EH (cell line): Measurements from ENCODE around the gene CLEC12A.
"Not testable (repeated sequence)": the region's sequence is repeated elsewhere in the genome, so short reads cannot be mapped to it uniquely, and the experiment has no call there.

Source experiments
- DNase-seq: peaks from one replicate; pipeline ENCODE4 v3.0.0-alpha.2; 2015; ENCODE audit warnings: low read depth

CLEC12A gene

GRCh38 chr12:9971181-9971580, at the start of gene CLEC12A:
Gene CLEC12A, plus strand, starts transcription at chr12:9971409. Its CDS starts 188 bp downstream, at chr12:9971597.
- no peak for DNase-seq

DNA sequence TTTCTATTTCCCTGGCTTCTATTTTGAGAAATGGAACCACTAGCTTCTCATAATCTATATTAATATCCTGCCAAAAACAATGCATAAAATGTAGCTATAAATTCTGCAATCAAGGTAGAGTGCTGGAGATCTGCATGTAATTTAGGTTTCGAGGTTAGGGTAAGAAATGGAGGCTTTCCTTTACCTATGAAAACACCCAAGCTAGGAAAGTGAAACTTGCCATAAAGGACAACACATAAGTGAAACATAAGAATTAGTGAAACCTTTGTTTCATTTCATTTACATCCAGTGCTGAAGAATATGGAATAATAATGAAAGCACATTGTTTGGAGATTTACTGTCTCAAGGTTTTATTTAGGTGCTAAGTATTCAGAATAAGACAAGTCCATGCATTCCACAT, 48.8 kb upstream of the CLEC12A start:
- DNase-seq: no peak

DNA sequence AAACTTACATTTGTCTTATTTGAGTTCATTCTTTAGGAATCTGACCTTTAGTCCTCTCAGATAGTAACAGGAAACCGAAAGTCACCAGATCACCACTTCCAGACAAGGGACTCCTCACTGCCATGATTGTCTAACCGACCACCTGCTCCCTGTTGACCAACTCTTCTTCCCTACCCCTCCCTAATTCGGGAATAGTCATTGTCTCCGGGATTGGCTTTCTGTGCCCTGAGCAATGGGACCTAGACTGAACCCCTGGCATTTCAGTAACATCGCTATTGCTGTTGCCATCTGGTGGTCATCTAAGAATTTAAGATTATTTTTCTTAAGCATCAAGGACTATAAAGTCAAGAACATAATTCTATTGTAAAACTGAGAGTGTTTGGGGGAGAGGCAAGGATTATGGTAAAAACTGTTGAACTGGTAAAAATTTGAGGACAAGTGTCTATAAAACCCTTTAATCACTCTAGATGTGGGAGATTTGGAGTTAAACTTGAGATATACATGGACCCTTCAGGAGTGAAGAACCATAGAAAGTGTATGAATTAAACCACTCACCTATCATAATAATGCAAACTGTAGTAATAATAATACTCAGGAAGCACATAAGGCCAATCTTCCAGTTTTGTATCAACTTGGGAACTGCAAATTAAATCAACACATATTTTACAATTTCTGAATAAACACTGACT, 45.4 kb upstream of the CLEC12A start:
- peak; percentile 36 for DNase-seq

- no peak for DNase-seq
Observed at GRCh38 chr12:9926876-9927275, 44.3 kb upstream of the CLEC12A start.

GRCh38 chr12:9928607-9929006, 42.6 kb upstream of the CLEC12A start:
- no peak for DNase-seq

DNA sequence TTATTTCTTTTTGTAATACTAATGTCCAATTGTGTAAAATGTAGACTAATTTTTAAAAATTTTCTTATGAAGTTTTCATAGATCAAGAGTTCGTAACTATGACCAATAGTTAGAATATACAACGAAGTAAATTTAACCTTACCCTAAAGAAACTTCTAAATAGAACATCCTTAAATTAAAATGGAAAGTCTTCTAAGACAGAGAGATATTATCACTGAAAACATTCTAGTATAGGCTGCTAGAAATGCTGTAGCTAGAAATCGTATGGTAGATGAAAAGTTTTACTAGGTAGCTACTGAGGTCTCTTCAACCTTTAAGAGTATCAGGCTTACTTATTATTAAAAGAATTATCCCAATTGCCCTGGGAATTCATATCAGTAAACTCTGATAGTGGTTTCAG, 40.0 kb upstream of the CLEC12A start:
- DNase-seq: no peak

GRCh38 chr12:9932270-9932669, 38.9 kb upstream of the CLEC12A start, which contains the start of gene CLEC2A:
Gene CLEC2A, minus strand, starts transcription at chr12:9932370. Its CDS starts 41 bp downstream, at chr12:9932329.
- no peak for DNase-seq

DNA sequence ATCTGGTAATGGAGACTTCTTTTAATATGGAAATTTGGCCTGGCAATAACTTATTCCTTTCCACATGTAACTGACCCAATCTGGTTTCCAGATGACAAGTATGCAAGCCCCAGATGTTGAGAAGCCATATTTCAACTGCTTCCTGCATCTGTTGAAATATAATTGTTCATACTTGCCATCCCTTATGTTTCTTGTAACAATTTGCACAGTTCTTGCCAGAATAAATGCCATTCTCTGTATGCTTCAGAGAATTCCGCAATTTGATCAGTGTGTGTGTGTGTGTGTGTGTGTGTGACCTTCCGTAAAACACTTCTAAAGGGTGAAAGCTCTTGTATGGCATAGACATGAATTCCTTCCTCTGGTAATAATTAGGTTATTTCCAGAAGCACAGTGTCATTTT, 37.3 kb upstream of the CLEC12A start:
- no peak for DNase-seq

- DNase-seq: no peak
Observed at GRCh38 chr12:9935026-9935425, 36.2 kb upstream of the CLEC12A start.

DNA sequence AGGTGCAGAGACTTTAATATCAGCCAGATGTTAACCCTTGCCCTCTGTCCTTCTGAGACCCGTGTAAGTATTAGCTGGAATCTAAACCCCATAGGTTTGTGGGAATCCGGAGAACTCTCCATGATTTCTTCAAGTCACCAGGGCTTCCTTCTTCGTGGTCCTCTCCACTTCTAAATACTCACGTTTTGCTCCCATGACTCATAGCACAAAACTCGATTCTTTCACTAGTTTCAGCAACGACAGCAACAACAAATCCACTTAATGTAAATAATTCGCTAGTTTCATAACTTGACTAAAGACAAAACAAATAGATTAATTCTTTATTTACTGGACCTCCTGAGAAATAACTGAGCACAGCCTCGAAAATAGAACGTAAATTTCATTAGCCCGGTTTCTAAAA, 34.6 kb upstream of the CLEC12A start:
- DNase-seq: no peak

GRCh38 chr12:9940375-9940774, 30.8 kb upstream of the CLEC12A start:
- no peak for DNase-seq

- DNase-seq: no peak
Observed at GRCh38 chr12:9941838-9942237, 29.4 kb upstream of the CLEC12A start.

GRCh38 chr12:9943240-9943639, 28.0 kb upstream of the CLEC12A start:
- DNase-seq: no peak

- DNase-seq: no peak
Observed at GRCh38 chr12:9944391-9944790, 26.8 kb upstream of the CLEC12A start.

DNA sequence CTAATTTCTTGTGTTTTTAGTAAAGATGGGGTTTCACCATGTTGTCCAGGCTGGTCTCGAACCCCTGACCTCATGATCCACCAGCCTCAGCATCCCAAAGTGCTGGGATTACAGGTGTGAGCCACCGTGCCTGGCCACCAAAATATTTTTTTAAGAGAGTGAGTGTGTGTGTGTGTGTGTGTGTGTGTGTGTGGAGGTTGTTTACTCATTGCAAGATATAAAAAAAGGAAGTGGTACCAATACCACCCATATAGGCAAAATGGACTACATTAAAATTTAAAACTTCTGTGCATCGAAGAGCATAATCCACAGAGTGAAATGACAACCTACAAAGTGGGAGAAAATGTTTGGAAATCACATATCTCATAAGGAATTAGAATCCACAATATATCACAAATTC, 23.5 kb upstream of the CLEC12A start:
- DNase-seq: no peak

GRCh38 chr12:9948606-9949296, 22.5 kb upstream of the CLEC12A start:
- no peak for DNase-seq

DNA sequence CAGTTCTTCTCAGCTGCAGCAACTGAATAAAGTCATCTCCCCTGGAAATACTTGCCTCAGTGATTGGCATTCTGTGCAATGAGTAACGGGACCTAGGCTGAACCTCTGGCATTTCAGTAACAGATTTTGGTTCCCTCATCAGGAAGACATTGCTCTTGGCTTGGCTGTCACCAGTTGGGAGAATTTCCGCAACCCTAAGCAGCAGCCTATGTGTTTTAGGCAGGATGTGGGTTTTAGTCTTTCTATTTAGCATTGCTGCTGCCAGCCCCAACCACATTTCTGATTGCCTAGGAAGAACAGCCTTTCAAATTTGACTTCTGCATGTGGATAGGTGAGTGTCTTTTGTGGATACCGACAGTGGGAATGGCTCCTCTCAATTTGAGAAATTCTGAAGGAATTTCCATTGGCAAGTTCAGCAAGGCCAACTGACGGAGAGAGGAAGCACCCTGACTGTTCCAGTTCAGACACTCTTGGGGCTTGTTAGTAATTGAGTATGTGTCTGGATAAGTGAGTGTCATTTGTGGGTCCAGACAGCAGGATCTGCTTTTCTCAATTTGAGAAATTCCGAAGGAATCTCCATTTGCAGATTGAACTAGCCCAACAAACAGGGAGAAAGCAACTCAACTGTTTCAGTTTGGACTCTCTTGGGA, 20.1 kb upstream of the CLEC12A start:
- DNase-seq: no peak

DNA sequence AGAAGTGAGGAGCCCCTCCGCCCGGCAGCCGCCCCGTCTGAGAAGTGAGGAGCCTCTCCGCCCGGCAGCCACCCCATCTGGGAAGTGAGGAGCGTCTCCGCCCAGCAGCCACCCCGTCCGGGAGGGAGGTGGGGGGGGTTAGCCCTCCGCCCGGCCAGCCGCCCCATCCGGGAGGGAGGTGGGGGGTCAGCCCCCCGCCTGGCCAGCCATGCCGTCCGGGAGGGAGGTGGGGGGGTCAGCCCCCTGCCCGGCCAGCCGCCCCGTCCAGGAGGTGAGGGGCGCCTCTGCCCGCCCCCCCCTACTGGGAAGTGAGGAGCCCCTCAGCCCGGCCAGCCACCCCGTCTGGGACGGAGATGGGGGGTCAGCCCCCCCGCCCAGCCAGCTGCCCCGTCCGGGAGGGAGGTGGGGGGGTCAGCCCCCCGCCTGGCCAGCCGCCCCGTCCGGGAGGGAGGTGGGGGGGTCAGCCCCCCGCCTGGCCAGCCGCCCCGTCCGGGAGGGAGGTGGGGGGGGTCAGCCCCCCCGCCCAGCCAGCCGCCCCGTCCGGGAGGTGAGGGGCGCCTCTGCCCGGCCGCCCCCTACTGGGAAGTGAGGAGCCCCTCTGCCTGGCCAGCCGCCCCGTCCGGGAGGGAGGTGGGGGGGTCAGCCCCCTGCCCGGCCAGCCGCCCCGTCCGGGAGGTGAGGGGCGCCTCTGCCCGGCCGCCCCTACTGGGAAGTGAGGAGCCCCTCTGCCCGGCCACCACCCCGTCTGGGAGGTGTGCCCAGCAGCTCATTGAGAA, 18.1 kb upstream of the CLEC12A start:
- not testable (repeated sequence) for DNase-seq

GRCh38 chr12:9957834-9958233, 13.4 kb upstream of the CLEC12A start:
- no peak for DNase-seq

GRCh38 chr12:9960590-9960989, 10.6 kb upstream of the CLEC12A start:
- no peak for DNase-seq

- DNase-seq: no peak
Observed at GRCh38 chr12:9961106-9961505, 10.1 kb upstream of the CLEC12A start.

DNA sequence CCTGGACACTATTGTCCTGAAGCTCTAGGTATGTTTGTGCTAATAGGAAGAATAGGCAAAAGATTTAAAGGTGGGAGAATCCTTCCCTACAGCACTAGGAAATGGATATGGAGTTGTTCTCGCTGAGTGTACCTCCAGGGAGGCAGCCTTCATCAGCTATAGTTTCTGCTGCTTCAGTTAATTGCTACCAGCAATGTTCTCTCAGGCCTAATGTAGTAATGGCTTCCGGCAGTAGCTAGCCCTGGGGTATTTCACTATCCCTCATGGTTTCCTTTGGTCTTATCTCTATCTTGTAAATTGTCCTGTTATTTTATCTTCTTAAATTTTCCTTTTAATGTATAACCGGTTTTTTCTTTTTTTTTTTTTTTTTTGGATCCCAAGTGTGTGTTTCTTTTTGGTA, 9.3 kb upstream of the CLEC12A start:
- no peak for DNase-seq
